Gastrocnemius medialis (tissue), 4 donors: Measurements from ENCODE around the gene LRP5.

Experiments used
- POLR2A ChIP-seq, 2 donors: fragments of 450-650 bp; IDR thresholded peaks; one replicate each; pipeline ENCODE4 v1.6.1; 2017; ENCODE audit warnings: antibody characterized with exemption in 2 of 2, mild to moderate bottlenecking in 2 of 2, moderate library complexity in 2 of 2
- TF ChIP-seq, protein P1 (sequence below), 5 experiments: fragments of 450-650 bp in 3 of 5; fragments of 200-600 bp in 2 of 5; sonication (generic) in 2 of 5; IDR thresholded peaks in 4 of 5; conservative IDR thresholded peaks in 1 of 5; 1 replicate in 4 of 5; 2 replicates in 1 of 5; pipeline ENCODE4 v1.5.1; 2016 to 2019; ENCODE audit warnings: antibody characterized with exemption in 5 of 5, mild to moderate bottlenecking in 3 of 5, moderate library complexity in 3 of 5

DNA sequence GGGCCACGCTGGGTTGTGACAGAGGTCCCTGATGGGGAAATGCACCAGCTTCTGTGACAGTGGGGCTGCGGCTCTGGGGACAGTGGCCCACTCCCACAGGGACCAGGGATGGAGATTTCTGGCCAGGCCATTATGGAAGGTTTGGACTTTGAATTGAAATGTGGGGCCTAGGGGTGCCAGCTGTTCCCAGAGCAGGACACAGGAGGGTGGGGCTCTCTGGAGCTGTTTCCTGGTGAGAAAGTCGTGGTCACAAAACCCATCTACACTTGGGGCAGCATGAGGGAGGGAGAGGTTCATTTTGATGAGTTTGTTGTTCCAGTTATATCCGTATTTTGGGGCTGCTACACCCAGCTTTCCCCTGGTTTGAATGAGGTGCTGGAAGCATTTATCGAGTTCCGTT is 52.2 kb downstream of the LRP5 start:
- TF ChIP-seq, protein P1, sequence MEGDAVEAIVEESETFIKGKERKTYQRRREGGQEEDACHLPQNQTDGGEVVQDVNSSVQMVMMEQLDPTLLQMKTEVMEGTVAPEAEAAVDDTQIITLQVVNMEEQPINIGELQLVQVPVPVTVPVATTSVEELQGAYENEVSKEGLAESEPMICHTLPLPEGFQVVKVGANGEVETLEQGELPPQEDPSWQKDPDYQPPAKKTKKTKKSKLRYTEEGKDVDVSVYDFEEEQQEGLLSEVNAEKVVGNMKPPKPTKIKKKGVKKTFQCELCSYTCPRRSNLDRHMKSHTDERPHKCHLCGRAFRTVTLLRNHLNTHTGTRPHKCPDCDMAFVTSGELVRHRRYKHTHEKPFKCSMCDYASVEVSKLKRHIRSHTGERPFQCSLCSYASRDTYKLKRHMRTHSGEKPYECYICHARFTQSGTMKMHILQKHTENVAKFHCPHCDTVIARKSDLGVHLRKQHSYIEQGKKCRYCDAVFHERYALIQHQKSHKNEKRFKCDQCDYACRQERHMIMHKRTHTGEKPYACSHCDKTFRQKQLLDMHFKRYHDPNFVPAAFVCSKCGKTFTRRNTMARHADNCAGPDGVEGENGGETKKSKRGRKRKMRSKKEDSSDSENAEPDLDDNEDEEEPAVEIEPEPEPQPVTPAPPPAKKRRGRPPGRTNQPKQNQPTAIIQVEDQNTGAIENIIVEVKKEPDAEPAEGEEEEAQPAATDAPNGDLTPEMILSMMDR (IDR thresholded peaks at IDR 0.05 in 4 of 5, conservative IDR thresholded peaks at IDR 0.05 in 1 of 5): no peak
- TF ChIP-seq POLR2A (IDR thresholded peaks at IDR 0.05): no peak
